DND-41 (cell line): ENCODE results near the gene MUC5B.

Experiments
- ATAC-seq: fragments of 200-7000 bp; cut with Tn5 transposase; 3 replicates; pipeline ENCODE4 v1.9.1; 2021; ENCODE audit warnings: low read depth; ENCODE audit not compliant: insufficient read depth
- DNase-seq: peaks from one replicate; pipeline ENCODE4 v3.0.0-alpha.2; 2020
- H2AFZ ChIP-seq: 2 replicates; pipeline ENCODE4 v1.6.0; 2012; ENCODE audit warnings: low read depth, low read length
- H3K27ac ChIP-seq: 2 replicates; pipeline ENCODE4 v1.5.1; 2012; ENCODE audit warnings: low read length, inconsistent platforms
- H3K27me3 ChIP-seq: fragments of 200-600 bp; sonication (generic); 2 replicates; pipeline ENCODE4 v1.6.0; 2012; ENCODE audit warnings: low read length, mild to moderate bottlenecking, inconsistent platforms; ENCODE audit not compliant: insufficient read depth, poor library complexity
- H3K36me3 ChIP-seq: 2 replicates; pipeline ENCODE4 v1.5.1; 2012; ENCODE audit warnings: low read length, inconsistent platforms; ENCODE audit not compliant: insufficient read depth
- H3K4me1 ChIP-seq: 2 replicates; pipeline ENCODE4 v1.5.1; 2012; ENCODE audit warnings: mild to moderate bottlenecking, low read length; ENCODE audit not compliant: insufficient read depth
- H3K4me2 ChIP-seq: 2 replicates; pipeline ENCODE4 v1.6.0; 2012; ENCODE audit warnings: mild to moderate bottlenecking, moderate library complexity, low read length, inconsistent platforms; ENCODE audit not compliant: insufficient read depth
- H3K4me3 ChIP-seq, 2 experiments: fragments of 200-600 bp in 1 of 2; shearing (Covaris generic) in 1 of 2; 2 replicates each; pipeline ENCODE4 v1.5.1; 2012 to 2016; ENCODE audit warnings: inconsistent platforms in 2 of 2, low read length in 2 of 2, mild to moderate bottlenecking in 2 of 2, low read depth in 1 of 2, moderate library complexity in 1 of 2
- H3K79me2 ChIP-seq: 2 replicates; pipeline ENCODE4 v1.6.0; 2012; ENCODE audit warnings: low read length, inconsistent platforms; ENCODE audit not compliant: insufficient read depth
- H3K9ac ChIP-seq: 2 replicates; pipeline ENCODE4 v1.6.0; 2012; ENCODE audit warnings: low read depth, mild to moderate bottlenecking, inconsistent platforms, low read length, moderate library complexity
- H3K9me3 ChIP-seq: 2 replicates; pipeline ENCODE4 v1.5.1; 2012; ENCODE audit warnings: low read length, moderate library complexity, mild to moderate bottlenecking, inconsistent platforms; ENCODE audit not compliant: insufficient read depth, severe bottlenecking
- H4K20me1 ChIP-seq: 2 replicates; pipeline ENCODE4 v1.6.0; 2012; ENCODE audit warnings: low read length; ENCODE audit not compliant: insufficient read depth
- CTCF ChIP-seq: IDR thresholded peaks from 2 replicates; pipeline ENCODE4 v1.5.1; 2012; ENCODE audit warnings: borderline replicate concordance, low read length, moderate library complexity, mild to moderate bottlenecking; ENCODE audit not compliant: poor library complexity, severe bottlenecking; ENCODE audit errors: extremely low read depth
- EZH2 ChIP-seq: IDR thresholded peaks from 3 replicates; pipeline ENCODE4 v1.6.1; 2012; ENCODE audit warnings: borderline replicate concordance, low read depth, mild to moderate bottlenecking, moderate library complexity, low read length, inconsistent platforms; ENCODE audit not compliant: severe bottlenecking

The MUC5B gene

GRCh38 chr11:1280116-1281035 is 57.5 kb downstream of the MUC5B start:
- H3K4me1 ChIP-seq = no peaks in the 10 kb centered on the region
- TF ChIP-seq CTCF = no peak
- TF ChIP-seq EZH2 = no peak
- H3K79me2 ChIP-seq = no peaks in the 10 kb centered on the region
- ATAC-seq = no peak
- no peak overlapping the region for H3K4me3 ChIP-seq
- no peaks in the 10 kb centered on the region for H3K27me3 ChIP-seq
- peaks cover 4% of the 10 kb centered on the region; the same call in 1 of the 2 replicates for H4K20me1 ChIP-seq
- H3K27ac ChIP-seq = no peak overlapping the region
- H3K9me3 ChIP-seq = no peaks in the 10 kb centered on the region
- H3K9ac ChIP-seq = no peak overlapping the region
- H3K4me2 ChIP-seq = no peak overlapping the region
- peaks cover 74% of the 10 kb centered on the region for H3K36me3 ChIP-seq
- no peak overlapping the region for H2AFZ ChIP-seq
- no peak for DNase-seq

GRCh38 chr11:1281326-1281973 is 58.6 kb downstream of the MUC5B start:
- no peaks in the 10 kb centered on the region for H3K9me3 ChIP-seq
- H3K36me3 ChIP-seq = peaks cover 77% of the 10 kb centered on the region
- ATAC-seq = no peak
- no peak overlapping the region for H2AFZ ChIP-seq
- no peaks in the 10 kb centered on the region for H3K79me2 ChIP-seq
- H4K20me1 ChIP-seq = peaks cover 7% of the 10 kb centered on the region; the same call in 1 of the 2 replicates
- H3K9ac ChIP-seq = no peak overlapping the region
- H3K4me2 ChIP-seq = no peak overlapping the region
- DNase-seq = no peak
- H3K4me1 ChIP-seq = no peaks in the 10 kb centered on the region
- TF ChIP-seq EZH2 (no peak), CTCF (no peak)
- no peak overlapping the region for H3K27ac ChIP-seq
- H3K27me3 ChIP-seq = no peaks in the 10 kb centered on the region
- no peak overlapping the region for H3K4me3 ChIP-seq

DNA sequence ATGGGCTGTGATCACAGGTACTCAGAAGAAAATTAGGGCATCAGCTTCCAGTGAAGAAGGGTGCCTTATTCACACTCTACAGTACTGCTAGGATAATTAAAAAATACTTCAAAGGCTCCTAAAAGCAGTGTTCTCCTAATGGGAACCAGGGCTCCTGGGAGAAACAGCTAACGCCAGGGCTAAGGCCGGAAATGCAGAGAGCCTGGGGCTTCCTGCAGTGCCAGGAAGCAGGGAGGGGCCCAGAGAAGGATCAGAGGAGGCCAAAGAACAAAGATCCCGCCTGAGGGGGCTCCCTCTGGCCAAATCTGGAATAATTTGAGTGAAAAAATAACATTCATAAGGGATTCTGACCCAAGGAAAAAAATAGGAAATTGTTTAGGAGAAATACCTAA is 59.1 kb downstream of the MUC5B start:
- ATAC-seq = no peak
- no peak for TF ChIP-seq EZH2
- no peak for TF ChIP-seq CTCF
- peaks cover 74% of the 10 kb centered on the region for H3K36me3 ChIP-seq

More for the DNA sequence above, 59.1 kb downstream of the MUC5B start:
- Histone ChIP-seq H3K9ac (no peak overlapping the region), H4K20me1 (peaks cover 7% of the 10 kb centered on the region; the same call in 1 of the 2 replicates), H3K9me3 (no peaks in the 10 kb centered on the region), H3K4me2 (no peak overlapping the region), H3K79me2 (no peaks in the 10 kb centered on the region), H3K4me1 (no peaks in the 10 kb centered on the region), H3K4me3 (no peak overlapping the region), H3K27ac (no peak overlapping the region), H2AFZ (no peak overlapping the region), H3K27me3 (no peaks in the 10 kb centered on the region)
- no peak for DNase-seq
